ENCODE data around the gene ZG16. TPM values are rescaled to one million over a fixed set of nuclear protein-coding genes. Genes with fewer than 3 reads are reported as not detected.

The ZG16 gene
- total and polyA plus RNA-seq, 8 donors, result 0.06 to 0.10 (median 0.07) TPM; not detected in 3

GRCh38 chr16:29820730-29821642 lies 42.9 kb downstream of the ZG16 start:
- ATAC-seq (peak; percentile 53), DNase-seq (peak in 2 of 4 donors; percentile 83 to 89)
- Histone ChIP-seq H3K27me3 (no peaks in the 10 kb centered on the region), H3K27ac (peak overlapping the region; percentile 89 to 92), H3K36me3 (peaks cover 0 to 9% of the 10 kb centered on the region in 2 donors), H3K4me1 (peaks cover 62 to 86% of the 10 kb centered on the region in 2 donors), H3K4me3 (peak overlapping the region; percentile 53 to 84), H3K9me3 (no peaks in the 10 kb centered on the region)
- TF ChIP-seq CTCF (IDR thresholded peaks at IDR 0.05), result no peak
- intact Hi-C loops (cut with DNase I), result no loop called here

- H3K36me3 ChIP-seq, result peaks cover 0 to 9% of the 10 kb centered on the region in 2 donors
- H3K4me3 ChIP-seq, result peak overlapping the region; percentile 53 to 84
- peak in 1 of 4 donors; percentile 56 for DNase-seq
- intact Hi-C loops (cut with DNase I), result no loop called here
- H3K4me1 ChIP-seq, result peaks cover 64 to 92% of the 10 kb centered on the region in 2 donors
- peak overlapping the region; percentile 89 to 92 for H3K27ac ChIP-seq
- ATAC-seq, result peak; percentile 50
- no peak for TF ChIP-seq CTCF (IDR thresholded peaks at IDR 0.05)
- no peaks in the 10 kb centered on the region for H3K9me3 ChIP-seq
- no peaks in the 10 kb centered on the region for H3K27me3 ChIP-seq
Observed at GRCh38 chr16:29821643-29822115, 43.6 kb downstream of the ZG16 start.

- no peak overlapping the region for H3K4me3 ChIP-seq
- H3K4me1 ChIP-seq, result peaks cover 53 to 92% of the 10 kb centered on the region in 2 donors
- no peaks in the 10 kb centered on the region for H3K9me3 ChIP-seq
- H3K36me3 ChIP-seq, result peaks cover 0 to 8% of the 10 kb centered on the region in 2 donors
- DNase-seq, result no peak
- TF ChIP-seq CTCF (IDR thresholded peaks at IDR 0.05), result no peak
- ATAC-seq, result peak; percentile 23
- intact Hi-C loops (cut with DNase I), result no loop called here
- H3K27ac ChIP-seq, result peak overlapping the region; percentile 75 to 89
- H3K27me3 ChIP-seq, result no peaks in the 10 kb centered on the region
Observed at GRCh38 chr16:29824589-29825144, 46.6 kb downstream of the ZG16 start.

- Histone ChIP-seq H3K27me3 (no peaks in the 10 kb centered on the region), H3K9me3 (no peaks in the 10 kb centered on the region), H3K36me3 (peaks cover 0 to 15% of the 10 kb centered on the region in 2 donors), H3K27ac (peak overlapping the region; percentile 75 to 89), H3K4me3 (no peak overlapping the region), H3K4me1 (peaks cover 51 to 93% of the 10 kb centered on the region in 2 donors)
- DNase-seq (no peak), ATAC-seq (peak; percentile 8)
- TF ChIP-seq CTCF (IDR thresholded peaks at IDR 0.05), result no peak
- intact Hi-C loops (cut with DNase I), result no loop called here
Observed at GRCh38 chr16:29825145-29826044, 47.3 kb downstream of the ZG16 start.
